IMR-90 (cell line): ENCODE data around the gene ZNF560. TPM values are rescaled to one million over a fixed set of nuclear protein-coding genes. Genes with fewer than 3 reads are reported as not detected.

Source experiments
- ATAC-seq: fragments of 200-7000 bp; cut with Tn5 transposase; 2 replicates; pipeline ENCODE4 v1.9.1; 2020; ENCODE audit warnings: low read depth, mild to moderate bottlenecking, moderate library complexity
- BruUV-seq: library from RNA; stranded (reverse); fragments of 400-500 nt; replicated peaks from 2 replicates; lab custom pipeline; 2021; lab: Mats Ljungman, UMichigan
- CTCF ChIA-PET: fragments of 300-600 bp; formaldehyde crosslinking; extraction: SDS; loops from one replicate; lab custom pipeline; 2021; ENCODE audit warnings: antibody characterized with exemption; lab: Yijun Ruan, JAX
- POLR2A ChIA-PET: fragments of 300-600 bp; sonication (Branson Sonifier 250); formaldehyde crosslinking; loops from one replicate; lab custom pipeline; 2022; ENCODE audit warnings: antibody characterized with exemption; ENCODE audit not compliant: unreplicated experiment; lab: Charles Lee
- DNase-seq: peaks from one replicate; pipeline ENCODE4 v3.0.0; 2013
- H2AFZ ChIP-seq: replicated peaks from 2 replicates; pipeline ENCODE3; 2013; ENCODE audit warnings: low read length, mild to moderate bottlenecking; ENCODE audit not compliant: poor library complexity
- H2AK5ac ChIP-seq: 2 replicates; pipeline ENCODE4 v1.6.1; 2013; ENCODE audit warnings: low read depth, low read length, inconsistent platforms
- H2AK9ac ChIP-seq: replicated peaks from 2 replicates; pipeline ENCODE3; 2013; ENCODE audit warnings: mild to moderate bottlenecking, low read depth, low read length, moderate library complexity; ENCODE audit not compliant: poor library complexity
- H2BK120ac ChIP-seq: 2 replicates; pipeline ENCODE4 v1.6.1; 2013; ENCODE audit warnings: low read depth, low read length, inconsistent platforms
- H2BK15ac ChIP-seq: 3 replicates; pipeline ENCODE4 v1.6.1; 2013; ENCODE audit warnings: low read depth, low read length, inconsistent platforms
- H2BK20ac ChIP-seq: 2 replicates; pipeline ENCODE4 v1.6.1; 2013; ENCODE audit warnings: low read depth, mild to moderate bottlenecking, inconsistent platforms, low read length, moderate library complexity
- H2BK5ac ChIP-seq: 2 replicates; pipeline ENCODE4 v1.6.1; 2013; ENCODE audit warnings: mild to moderate bottlenecking, low read depth, low read length, inconsistent platforms; ENCODE audit not compliant: poor library complexity, severe bottlenecking
- H3K14ac ChIP-seq: replicated peaks from 2 replicates; pipeline ENCODE4 v1.6.1; 2013; ENCODE audit warnings: low read depth, low read length, inconsistent platforms
- H3K18ac ChIP-seq: 2 replicates; pipeline ENCODE4 v1.6.1; 2013; ENCODE audit warnings: low read depth, low read length, control low read depth
- H3K23ac ChIP-seq: 2 replicates; pipeline ENCODE4 v1.6.1; 2013; ENCODE audit warnings: low read depth, low read length, inconsistent platforms
- H3K27ac ChIP-seq: 2 replicates; pipeline ENCODE4 v1.5.1; 2013; ENCODE audit warnings: mild to moderate bottlenecking, control low read depth, low read length; ENCODE audit not compliant: insufficient read depth
- H3K27me3 ChIP-seq: 2 replicates; pipeline ENCODE4 v1.6.1; 2013; ENCODE audit warnings: low read length; ENCODE audit not compliant: control insufficient read depth, insufficient read depth
- H3K36me3 ChIP-seq: 2 replicates; pipeline ENCODE4 v1.6.1; 2013; ENCODE audit warnings: low read length, mixed read lengths; ENCODE audit not compliant: control insufficient read depth, insufficient read depth
- H3K4ac ChIP-seq: 2 replicates; pipeline ENCODE4 v1.6.1; 2013; ENCODE audit warnings: low read depth, low read length, inconsistent platforms
- H3K4me1 ChIP-seq: 2 replicates; pipeline ENCODE4 v1.6.1; 2013; ENCODE audit warnings: low read length, mixed read lengths; ENCODE audit not compliant: control insufficient read depth, insufficient read depth
- H3K4me2 ChIP-seq: 2 replicates; pipeline ENCODE4 v1.6.1; 2013; ENCODE audit warnings: low read depth, mild to moderate bottlenecking, control low read depth, low read length, moderate library complexity
- H3K4me3 ChIP-seq: 2 replicates; pipeline ENCODE4 v1.5.1; 2013; ENCODE audit warnings: low read depth, mild to moderate bottlenecking, control low read depth, low read length, moderate library complexity; ENCODE audit not compliant: insufficient read depth
- H3K56ac ChIP-seq: 2 replicates; pipeline ENCODE4 v1.6.1; 2013; ENCODE audit warnings: low read length, inconsistent platforms; ENCODE audit not compliant: insufficient read depth; ENCODE audit errors: extremely low read depth
- H3K79me1 ChIP-seq, 2 experiments: 2 replicates each; pipeline ENCODE4 v1.6.1; 2013; ENCODE audit warnings: low read length in 2 of 2, inconsistent platforms in 1 of 2, low read depth in 1 of 2
- H3K9ac ChIP-seq: 2 replicates; pipeline ENCODE4 v1.6.1; 2013; ENCODE audit warnings: low read depth, low read length, control low read depth
- H3K9me1 ChIP-seq: 2 replicates; pipeline ENCODE4 v1.6.1; 2013; ENCODE audit warnings: low read length, inconsistent platforms; ENCODE audit not compliant: insufficient read depth
- H3K9me3 ChIP-seq: 2 replicates; pipeline ENCODE4 v1.6.1; 2013; ENCODE audit warnings: low read length; ENCODE audit not compliant: control insufficient read depth, insufficient read depth
- H4K20me1 ChIP-seq: 2 replicates; pipeline ENCODE4 v1.6.1; 2013; ENCODE audit warnings: low read length, inconsistent platforms; ENCODE audit not compliant: insufficient read depth
- H4K5ac ChIP-seq: 2 replicates; pipeline ENCODE4 v1.6.1; 2013; ENCODE audit warnings: mild to moderate bottlenecking, low read depth, low read length, control low read depth
- H4K8ac ChIP-seq, 2 experiments: 2 replicates each; pipeline ENCODE4 v1.6.1; 2013; ENCODE audit warnings: low read depth in 2 of 2, low read length in 2 of 2, control low read depth in 1 of 2, inconsistent platforms in 1 of 2
- H4K91ac ChIP-seq: 2 replicates; pipeline ENCODE4 v1.6.1; 2013; ENCODE audit warnings: low read depth, low read length, inconsistent platforms; ENCODE audit not compliant: insufficient read depth
- MAZ ChIP-seq: IDR thresholded peaks from 2 replicates; pipeline ENCODE4 v1.6.1; 2012; ENCODE audit warnings: low read depth, mild to moderate bottlenecking, low read length, improper control_type of control experiment, moderate library complexity, borderline replicate concordance
- RFX5 ChIP-seq: IDR thresholded peaks from 2 replicates; pipeline ENCODE4 v1.8.0; 2012; ENCODE audit warnings: low read depth, mild to moderate bottlenecking, low read length, moderate library complexity
- WGBS, 2 experiments: methylation state at CpG; one replicate each; pipeline versions ENCODE4 v1.1.5 to v1.1.7; 2013; ENCODE audit warnings: missing lambda C conversion rate in 2 of 2; ENCODE audit not compliant: insufficient read length in 1 of 2; ENCODE audit errors: extremely low coverage in 2 of 2; 5-methylcytosine and 5-hydroxymethylcytosine counted together
- dilution Hi-C: fragments of 300-500 bp; cut with HindIII; formaldehyde crosslinking; loops from one replicate; pipeline ENCODE4 v1.14.3; 2018; ENCODE audit warnings: low sequenced_read_pairs; ENCODE audit not compliant: unreplicated experiment
- in situ Hi-C: fragments of 300-500 bp; cut with MboI; formaldehyde crosslinking; loops from 3 replicates; pipeline ENCODE4 v1.14.3; 2019; ENCODE audit warnings: low sequenced_read_pairs, inconsistent platforms, mixed read lengths
- intact Hi-C: fragments of 100-400 bp; cut with micrococcal nuclease; formaldehyde crosslinking; loops from 2 replicates; pipeline ENCODE4 v1.10.0; 2022
- polyA plus RNA-seq, 3 experiments: library from polyadenylated mRNA; depleted of rRNA; stranded (reverse); fragments of >200 nt; gene quantifications; 2 replicates each; pipeline ENCODE4 v1.2.3, GENCODE V29; 2012; ENCODE audit warnings: low replicate concordance in 1 of 3
- total RNA-seq: library from RNA; depleted of rRNA; stranded (reverse); fragments of >200 nt; gene quantifications from 2 replicates; pipeline ENCODE4 v1.2.3, GENCODE V29; 2012
- TF ChIP-seq, protein P1 (sequence below): fragments of 150-350 bp; IDR thresholded peaks from 2 replicates; pipeline ENCODE4 v1.6.1; 2016; ENCODE audit warnings: low read depth, mild to moderate bottlenecking, low read length, moderate library complexity, borderline replicate concordance

ZNF560 gene
- total and polyA plus RNA-seq, 2 of the 4 experiments (the other 2 are of a cell fraction), result 0.36 to 0.90 TPM

DNA sequence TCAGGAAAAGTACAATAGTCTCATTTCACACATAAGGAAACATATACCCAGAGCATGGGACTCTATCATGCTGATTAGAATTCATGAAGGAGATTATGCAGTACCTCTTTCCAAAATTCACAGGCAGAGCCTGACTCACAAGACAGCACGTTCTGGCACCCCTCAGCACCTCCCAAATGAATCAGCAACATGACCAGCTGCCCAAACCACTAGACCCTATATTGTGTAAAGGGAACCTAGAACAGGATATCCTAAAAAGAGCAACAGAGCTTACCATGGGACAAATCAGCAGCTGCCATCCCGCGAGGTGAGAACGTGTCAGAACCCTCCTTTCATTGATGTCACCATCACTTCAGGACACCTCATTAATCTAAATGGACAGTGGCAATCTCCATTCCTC is 37.5 kb upstream of the ZNF560 start:
- H3K4me2 ChIP-seq, result no peak overlapping the region
- peaks cover 52% of the 10 kb centered on the region for H3K36me3 ChIP-seq
- H2BK120ac ChIP-seq, result no peak overlapping the region
- no peak for DNase-seq
- peaks cover 8 to 17% of the 10 kb centered on the region in 2 experiments for H3K79me1 ChIP-seq
- H3K56ac ChIP-seq, result no peak overlapping the region
- no peak overlapping the region for H2BK15ac ChIP-seq
- H3K4me1 ChIP-seq, result no peaks in the 10 kb centered on the region
- intact Hi-C loops, result loop anchor here (5.0 kb wide), 1 partner anchor 99 kb away; the partner anchor contains the start of gene ZNF266
- H2AK5ac ChIP-seq, result no peak overlapping the region
- POLR2A ChIA-PET, result no interaction called here
- ATAC-seq, result no peak
- H3K4me3 ChIP-seq, result no peak overlapping the region
- H2AK9ac ChIP-seq, result no peak overlapping the region
- BruUV-seq, result TSS peak; percentile 14
- H2BK5ac ChIP-seq, result no peak overlapping the region
- H3K18ac ChIP-seq, result no peak overlapping the region
- no peak for TF ChIP-seq MAZ
- TF ChIP-seq, protein P1, sequence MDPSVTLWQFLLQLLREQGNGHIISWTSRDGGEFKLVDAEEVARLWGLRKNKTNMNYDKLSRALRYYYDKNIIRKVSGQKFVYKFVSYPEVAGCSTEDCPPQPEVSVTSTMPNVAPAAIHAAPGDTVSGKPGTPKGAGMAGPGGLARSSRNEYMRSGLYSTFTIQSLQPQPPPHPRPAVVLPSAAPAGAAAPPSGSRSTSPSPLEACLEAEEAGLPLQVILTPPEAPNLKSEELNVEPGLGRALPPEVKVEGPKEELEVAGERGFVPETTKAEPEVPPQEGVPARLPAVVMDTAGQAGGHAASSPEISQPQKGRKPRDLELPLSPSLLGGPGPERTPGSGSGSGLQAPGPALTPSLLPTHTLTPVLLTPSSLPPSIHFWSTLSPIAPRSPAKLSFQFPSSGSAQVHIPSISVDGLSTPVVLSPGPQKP, result no peak
- TF ChIP-seq RFX5, result no peak
- H4K91ac ChIP-seq, result no peak overlapping the region
- no peak overlapping the region for H3K4ac ChIP-seq
- H4K20me1 ChIP-seq, result no peaks in the 10 kb centered on the region
- dilution Hi-C loops, result no loop called here
- in situ Hi-C loops, result no loop called here
- H3K27me3 ChIP-seq, result no peaks in the 10 kb centered on the region
- H3K9me3 ChIP-seq, result peaks cover 48% of the 10 kb centered on the region
- WGBS, 2 experiments, result no CpG with 5 or more reads among the region's 4 CpGs
- no peak overlapping the region for H2AFZ ChIP-seq
- H2BK20ac ChIP-seq, result no peak overlapping the region
- H3K23ac ChIP-seq, result no peak overlapping the region
- no peaks in the 10 kb centered on the region for H3K9me1 ChIP-seq
- CTCF ChIA-PET, result interaction anchor here (0.7 kb wide), 1 partner anchor 1082 kb away, joined by 4 read pairs; no protein-coding TSS in a partner anchor
- H3K27ac ChIP-seq, result no peak overlapping the region
- H4K8ac ChIP-seq, result no peak overlapping the region
- no peak overlapping the region for H3K9ac ChIP-seq
- H4K5ac ChIP-seq, result no peak overlapping the region
- H3K14ac ChIP-seq, result no peak overlapping the region
